Muscle of leg (tissue), 16 donors: ENCODE measurements around the gene MRPS30. TPM values are rescaled to one million over a fixed set of nuclear protein-coding genes. Genes with fewer than 3 reads are reported as not detected.
"Not testable (repeated sequence)": the region's sequence is repeated elsewhere in the genome, so short reads cannot be mapped to it uniquely, and the experiment has no call there.

Experiments used
- DNase-seq: peaks from one replicate; pipeline ENCODE4 v3.0.0; 2013
- H3K27ac ChIP-seq: one replicate; pipeline ENCODE4 v1.5.1; 2013; ENCODE audit warnings: mild to moderate bottlenecking, low read length, control low read depth
- H3K27me3 ChIP-seq: one replicate; pipeline ENCODE4 v1.6.1; 2013; ENCODE audit warnings: low read length; ENCODE audit not compliant: control insufficient read depth, insufficient read depth
- H3K36me3 ChIP-seq: one replicate; pipeline ENCODE4 v1.6.1; 2013; ENCODE audit warnings: low read length; ENCODE audit not compliant: control insufficient read depth, insufficient read depth
- H3K4me1 ChIP-seq: one replicate; pipeline ENCODE4 v1.6.1; 2013; ENCODE audit warnings: low read length; ENCODE audit not compliant: control insufficient read depth, insufficient read depth
- H3K4me3 ChIP-seq: one replicate; pipeline ENCODE4 v1.5.1; 2013; ENCODE audit warnings: low read length, control low read depth
- H3K9me3 ChIP-seq: replicated peaks from 2 replicates; pipeline ENCODE4 v1.6.1; 2013; ENCODE audit warnings: low read depth, low read length; ENCODE audit not compliant: control insufficient read depth
- WGBS: methylation state at CpG from one replicate; pipeline ENCODE4 v1.1.5; 2013; ENCODE audit warnings: missing lambda C conversion rate; ENCODE audit not compliant: insufficient coverage; 5-methylcytosine and 5-hydroxymethylcytosine counted together
- long read RNA-seq, 11 donors: transcript quantifications; one replicate each; lab custom pipeline, GENCODE V29; 2026
- polyA plus RNA-seq, 8 donors: library from polyadenylated mRNA; unstranded; fragments of 120-200 nt; gene quantifications; one replicate each; pipeline versions ENCODE4 v1.2.1 to v1.2.3, GENCODE V29; 2013; ENCODE audit warnings: inconsistent platforms in 1 of 8, low replicate concordance in 1 of 8; ENCODE audit not compliant: insufficient read length in 8 of 8, insufficient read depth in 1 of 8
- total RNA-seq: library from RNA; stranded (reverse); fragments of 120-200 nt; gene quantifications from one replicate; pipeline ENCODE4 v1.2.4, GENCODE V29; 2013

MRPS30 gene
- total RNA-seq (50.6 TPM), polyA plus RNA-seq (10 to 100 TPM; 28.4 to 39.5 (median 35.5) TPM)
- long read RNA-seq, donor 1, transcript MRPS30-202 (5 exons, 1,678 nt), result major isoform, 6 of 6 reads
- long read RNA-seq, donor 1, partial matches to known transcripts, result 0 of 6 reads
- long read RNA-seq, donor 1, other reads (novel, unspliced or antisense), result 0 of 6 reads
- long read RNA-seq, donor 2, partial matches to known transcripts, result 0 of 2 reads
- long read RNA-seq, donor 2, other reads (novel, unspliced or antisense), result 0 of 2 reads
- long read RNA-seq, donor 3, transcript MRPS30-202 (5 exons, 1,678 nt), result major isoform, 17 of 17 reads
- long read RNA-seq, donor 3, partial matches to known transcripts, result 0 of 17 reads
- long read RNA-seq, donor 3, other reads (novel, unspliced or antisense), result 0 of 17 reads
- long read RNA-seq, donor 4, partial matches to known transcripts, result 0 of 4 reads
- long read RNA-seq, donor 4, other reads (novel, unspliced or antisense), result 0 of 4 reads
- long read RNA-seq, donor 5, transcript MRPS30-202 (5 exons, 1,678 nt), result major isoform, 27 of 27 reads
- long read RNA-seq, donor 5, partial matches to known transcripts, result 0 of 27 reads
- long read RNA-seq, donor 5, other reads (novel, unspliced or antisense), result 0 of 27 reads
- long read RNA-seq, donor 6, transcript MRPS30-202 (5 exons, 1,678 nt), result major isoform, 21 of 21 reads
- long read RNA-seq, donor 6, partial matches to known transcripts, result 0 of 21 reads
- long read RNA-seq, donor 6, other reads (novel, unspliced or antisense), result 0 of 21 reads
- long read RNA-seq, donor 7, transcript MRPS30-202 (5 exons, 1,678 nt), result major isoform, 9 of 9 reads
- long read RNA-seq, donor 7, partial matches to known transcripts, result 0 of 9 reads
- long read RNA-seq, donor 7, other reads (novel, unspliced or antisense), result 0 of 9 reads
- long read RNA-seq, donor 8, transcript MRPS30-202 (5 exons, 1,678 nt), result major isoform, 8 of 8 reads
- long read RNA-seq, donor 8, partial matches to known transcripts, result 0 of 8 reads
- long read RNA-seq, donor 8, other reads (novel, unspliced or antisense), result 0 of 8 reads
- long read RNA-seq, donor 9, transcript MRPS30-202 (5 exons, 1,678 nt), result major isoform, 6 of 6 reads
- long read RNA-seq, donor 9, partial matches to known transcripts, result 0 of 6 reads
- long read RNA-seq, donor 9, other reads (novel, unspliced or antisense), result 0 of 6 reads
- long read RNA-seq, donor 10, transcript MRPS30-202 (5 exons, 1,678 nt), result major isoform, 12 of 12 reads
- long read RNA-seq, donor 10, partial matches to known transcripts, result 0 of 12 reads
- long read RNA-seq, donor 10, other reads (novel, unspliced or antisense), result 0 of 12 reads
- long read RNA-seq, donor 11, transcript MRPS30-202 (5 exons, 1,678 nt), result major isoform, 6 of 6 reads
- long read RNA-seq, donor 11, partial matches to known transcripts, result 0 of 6 reads
- long read RNA-seq, donor 11, other reads (novel, unspliced or antisense), result 0 of 6 reads

DNA sequence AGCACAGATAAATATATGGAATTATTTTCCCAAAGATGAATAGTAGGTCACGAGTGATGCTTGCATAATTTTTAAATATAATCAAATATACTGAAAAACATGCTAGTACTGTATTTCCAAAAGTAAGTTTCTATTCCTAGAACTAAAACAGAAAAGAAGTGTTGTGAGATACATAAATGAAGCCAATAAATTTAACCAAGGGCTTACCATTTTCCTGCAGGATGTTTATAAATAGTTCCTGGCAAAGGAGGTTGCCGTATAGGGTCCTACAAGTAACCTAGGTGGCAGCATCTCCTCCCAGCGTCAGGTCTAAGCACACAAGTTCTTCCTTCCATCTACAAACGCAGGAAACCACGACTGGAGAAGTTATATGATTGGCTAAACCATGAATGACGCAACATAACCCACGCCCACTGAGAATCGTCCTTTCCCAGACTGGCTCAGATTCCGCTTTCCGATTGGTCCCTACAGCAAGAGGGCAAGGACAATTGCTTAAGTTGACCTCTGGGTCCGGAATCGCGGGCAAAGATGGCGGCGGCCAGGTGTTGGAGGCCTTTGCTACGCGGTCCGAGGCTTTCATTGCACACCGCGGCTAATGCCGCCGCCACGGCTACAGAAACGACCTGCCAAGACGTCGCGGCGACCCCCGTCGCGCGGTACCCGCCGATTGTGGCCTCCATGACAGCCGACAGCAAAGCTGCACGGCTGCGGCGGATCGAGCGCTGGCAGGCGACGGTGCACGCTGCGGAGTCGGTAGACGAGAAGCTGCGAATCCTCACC is at the start of gene MRPS30:
MRPS30 (plus strand) TSS at position 513 of the 780 bp plus-strand sequence; CDS start at position 529, 16 bp downstream.
- H3K27ac ChIP-seq, result peak within 1 kb of the TSS; percentile 93
- peak; percentile 100 for DNase-seq
- no peaks in the 10 kb centered on the region for H3K27me3 ChIP-seq
- no peaks in the 10 kb centered on the region for H3K9me3 ChIP-seq
- H3K4me3 ChIP-seq, result peak within 1 kb of the TSS; percentile 93
- no peaks in the 10 kb centered on the region for H3K4me1 ChIP-seq
- H3K36me3 ChIP-seq, result peaks cover 4% of the 10 kb centered on the region
- WGBS, result under 1% methylated on average over 44 of the region's 47 CpGs

DNA sequence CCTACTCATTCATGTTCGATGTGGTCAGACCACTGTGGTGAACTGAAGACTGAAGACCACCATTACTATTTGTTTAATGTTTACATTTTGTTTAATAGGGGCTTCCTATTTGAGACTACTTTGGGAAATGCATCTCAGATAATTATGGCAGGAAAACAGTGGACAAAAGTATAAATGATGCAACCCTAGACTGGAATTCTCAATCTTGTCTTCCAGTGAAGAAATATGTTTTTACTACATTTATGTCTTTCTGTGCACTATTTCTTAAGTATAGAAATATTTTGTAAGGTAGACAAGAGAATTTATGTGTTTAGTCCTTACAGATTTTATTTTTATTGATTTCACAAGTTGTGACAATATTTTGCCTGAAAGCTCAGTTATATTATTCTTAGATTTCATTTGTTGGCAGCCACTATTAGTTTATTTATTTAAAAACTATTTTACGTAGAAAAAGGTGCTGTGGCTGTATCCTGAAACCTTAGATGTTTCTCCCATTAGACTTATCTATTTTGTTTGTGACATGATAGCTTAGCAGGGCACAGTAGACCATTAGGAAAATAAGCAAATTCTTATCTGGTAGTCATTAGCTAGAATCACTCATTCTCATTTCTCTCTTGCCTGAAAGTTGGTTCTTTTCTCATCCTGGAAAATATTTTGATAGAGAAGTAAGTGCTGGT is 39.4 kb upstream of the MRPS30 start:
- Histone ChIP-seq H3K4me1 (no peaks in the 10 kb centered on the region), H3K36me3 (no peaks in the 10 kb centered on the region), H3K27ac (no peak overlapping the region), H3K9me3 (no peaks in the 10 kb centered on the region), H3K27me3 (no peaks in the 10 kb centered on the region), H3K4me3 (no peak overlapping the region)
- WGBS, result no CpG with 5 or more reads among the region's 2 CpGs
- no peak for DNase-seq

DNA sequence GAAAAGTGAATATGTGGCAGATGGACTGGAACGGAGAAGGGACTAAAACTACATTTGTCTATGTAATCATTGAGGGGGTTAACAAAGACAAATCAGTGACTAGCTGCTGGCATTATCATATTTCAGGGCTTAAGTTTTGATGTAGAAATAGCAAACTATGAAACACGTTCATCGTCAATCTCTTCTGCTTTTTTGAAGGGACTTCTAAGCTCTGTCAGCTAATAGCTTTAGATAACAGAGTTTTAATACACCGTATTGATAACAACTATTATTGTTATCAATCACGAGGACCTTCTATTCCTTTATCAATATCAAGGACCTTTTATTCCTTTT is 38.9 kb upstream of the MRPS30 start:
- H3K4me1 ChIP-seq, result no peaks in the 10 kb centered on the region
- no peaks in the 10 kb centered on the region for H3K9me3 ChIP-seq
- no CpG with 5 or more reads among the region's 5 CpGs for WGBS
- DNase-seq, result no peak
- no peaks in the 10 kb centered on the region for H3K27me3 ChIP-seq
- no peak overlapping the region for H3K27ac ChIP-seq
- no peaks in the 10 kb centered on the region for H3K36me3 ChIP-seq
- no peak overlapping the region for H3K4me3 ChIP-seq

DNA sequence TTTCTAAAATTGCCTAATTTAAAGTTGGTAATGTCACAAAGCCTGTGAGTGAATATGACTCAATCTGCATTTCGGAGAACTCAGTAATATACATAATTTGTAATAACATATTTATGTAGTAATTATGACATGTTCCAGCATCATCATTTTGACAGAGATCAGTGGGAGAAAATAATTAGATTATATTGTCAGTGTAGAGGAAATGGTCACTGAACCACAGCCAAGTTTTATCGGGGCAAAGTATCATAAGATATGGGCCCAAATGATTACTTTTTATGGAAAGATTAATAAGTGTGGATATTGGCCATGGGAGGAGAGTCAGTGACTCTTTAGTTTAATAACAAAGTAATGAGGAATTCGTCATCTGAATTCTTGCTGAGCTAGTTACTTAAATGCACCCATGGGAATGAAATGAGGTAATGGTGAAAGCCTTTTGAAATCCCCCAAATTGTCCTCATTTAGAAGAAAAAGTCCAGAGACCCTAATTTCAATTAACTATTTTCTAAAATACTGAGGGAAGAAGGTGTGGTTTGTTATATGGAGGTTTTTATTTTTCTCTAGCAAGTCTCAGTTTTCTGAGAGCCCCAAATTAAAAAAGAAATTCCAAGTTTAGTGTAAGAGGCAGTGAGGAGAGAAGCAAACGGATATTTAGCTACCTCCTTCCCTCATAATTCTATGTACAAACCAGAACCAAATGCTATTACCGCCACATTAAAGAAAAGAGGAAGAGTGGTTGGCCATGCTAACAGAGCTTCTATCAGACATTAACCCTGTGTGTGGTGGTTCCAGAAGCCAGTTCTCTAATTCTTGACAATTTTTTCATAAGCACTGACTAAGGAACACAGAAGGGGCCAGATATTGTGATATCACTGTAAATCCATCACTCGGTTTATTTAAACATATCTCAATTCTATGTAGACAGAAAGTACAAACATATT is 37.7 kb upstream of the MRPS30 start:
- Histone ChIP-seq H3K36me3 (no peaks in the 10 kb centered on the region), H3K27me3 (no peaks in the 10 kb centered on the region), H3K27ac (no peak overlapping the region), H3K4me1 (no peaks in the 10 kb centered on the region), H3K4me3 (no peak overlapping the region), H3K9me3 (no peaks in the 10 kb centered on the region)
- peak; percentile 36 for DNase-seq
- 10% methylated on average over 1 of the region's 6 CpGs for WGBS

DNA sequence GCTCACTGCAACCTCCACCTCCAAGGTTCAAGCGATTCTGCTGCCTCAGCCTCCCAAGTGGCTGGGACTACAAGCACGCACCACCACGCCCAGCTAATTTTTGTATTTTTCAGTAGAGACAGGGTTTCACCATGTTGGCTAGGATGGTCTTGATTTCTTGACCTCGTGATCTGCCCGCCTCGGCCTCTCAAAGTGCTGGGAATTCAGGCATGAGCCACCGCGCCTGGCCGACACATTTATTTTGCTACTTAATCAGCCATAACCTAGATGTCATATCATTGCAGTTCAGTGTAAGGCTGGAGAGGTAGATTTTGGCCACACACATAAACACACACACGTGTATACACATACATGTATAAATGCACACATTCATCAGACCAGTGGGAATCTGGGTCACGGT is 36.4 kb upstream of the MRPS30 start:
- not testable (repeated sequence) for H3K9me3 ChIP-seq, H3K36me3 ChIP-seq, H3K27ac ChIP-seq, H3K4me1 ChIP-seq, DNase-seq, H3K27me3 ChIP-seq, H3K4me3 ChIP-seq
- 100% methylated on average over 3 of the region's 11 CpGs for WGBS

DNA sequence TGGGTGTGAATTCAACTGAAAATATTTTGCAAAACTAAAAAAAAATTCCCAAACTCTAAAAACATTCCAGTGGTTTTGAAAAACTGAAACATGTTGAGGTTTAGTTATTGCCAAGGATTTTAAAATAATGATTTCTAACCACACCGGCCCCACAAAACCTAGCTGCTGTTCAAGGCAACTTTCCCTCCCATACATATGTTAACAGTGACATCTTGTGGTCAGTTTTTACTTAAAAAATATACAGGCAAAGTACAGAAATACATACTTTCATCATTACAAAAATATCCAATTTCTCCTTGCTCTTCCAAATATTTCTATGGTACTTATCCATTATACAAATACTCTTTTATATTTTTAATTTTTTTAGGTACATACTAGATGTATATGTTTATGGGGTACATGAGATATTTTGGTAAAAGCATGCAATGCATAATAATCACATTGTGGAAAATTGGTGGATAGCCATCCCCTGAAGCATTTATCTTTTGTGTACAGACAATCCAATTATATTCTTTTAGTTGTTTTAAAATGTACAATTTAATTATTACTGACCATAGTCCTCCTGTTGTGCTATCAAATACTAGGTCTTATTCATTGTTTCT is 34.4 kb upstream of the MRPS30 start:
- Histone ChIP-seq H3K36me3 (no peaks in the 10 kb centered on the region), H3K9me3 (no peaks in the 10 kb centered on the region), H3K27me3 (no peaks in the 10 kb centered on the region), H3K4me3 (no peak overlapping the region), H3K27ac (no peak overlapping the region), H3K4me1 (no peaks in the 10 kb centered on the region)
- peak; percentile 81 for DNase-seq
- no CpG with 5 or more reads among the region's 1 CpG for WGBS

DNA sequence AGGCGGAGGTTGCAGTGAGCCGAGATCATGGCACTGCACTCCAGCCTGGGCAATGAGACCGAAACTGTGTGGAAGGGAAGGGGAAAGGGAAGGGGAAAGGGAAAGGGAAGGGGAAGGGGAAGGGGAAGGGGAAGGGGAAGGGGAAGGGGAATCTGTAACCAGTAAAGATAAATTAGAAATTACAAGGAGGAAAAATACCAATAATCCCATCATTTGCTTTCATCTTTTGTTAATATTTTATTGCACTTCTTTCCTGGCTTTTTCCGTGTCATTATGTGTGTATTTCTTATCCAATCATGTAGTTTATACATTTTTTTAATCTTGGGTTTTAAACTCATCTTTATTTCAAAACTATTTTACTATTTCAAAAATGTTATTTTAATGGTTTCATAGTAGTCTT is 29.6 kb upstream of the MRPS30 start:
- no peaks in the 10 kb centered on the region for H3K4me1 ChIP-seq
- no peaks in the 10 kb centered on the region for H3K9me3 ChIP-seq
- no peak for DNase-seq
- H3K36me3 ChIP-seq, result no peaks in the 10 kb centered on the region
- H3K27me3 ChIP-seq, result no peaks in the 10 kb centered on the region
- no peak overlapping the region for H3K4me3 ChIP-seq
- H3K27ac ChIP-seq, result no peak overlapping the region
- no CpG with 5 or more reads among the region's 4 CpGs for WGBS

DNA sequence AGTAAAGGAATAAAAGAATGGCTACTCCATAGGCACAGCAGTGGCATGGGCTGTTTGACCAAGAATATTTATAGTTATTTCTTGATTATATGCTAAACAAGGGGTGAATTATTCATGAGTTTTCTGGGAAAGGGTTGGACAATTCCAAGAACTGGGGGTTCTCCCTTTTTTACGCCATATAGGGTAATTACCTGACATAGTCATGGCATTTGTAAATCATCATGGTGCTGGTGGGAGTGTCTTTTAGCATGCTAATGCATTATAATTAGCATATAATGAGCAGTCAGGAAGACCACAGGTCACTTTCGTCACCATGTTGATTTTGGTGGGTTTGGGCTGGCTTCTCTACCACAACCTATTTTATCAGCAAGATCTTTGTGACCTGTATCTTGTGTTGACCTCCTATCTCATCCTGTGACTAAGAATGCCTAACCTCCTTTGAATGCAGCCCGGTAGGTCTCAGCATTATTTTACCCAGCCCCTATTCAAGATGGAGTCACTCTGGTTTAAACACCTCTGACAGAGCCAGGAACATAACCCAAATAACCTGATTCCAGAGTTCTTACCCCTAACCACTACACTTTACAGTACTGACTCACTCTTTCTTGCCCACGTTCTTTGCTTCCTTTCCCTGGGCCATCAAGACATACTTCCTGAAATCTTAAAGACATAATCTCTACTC is 25.0 kb upstream of the MRPS30 start:
- peaks cover 7% of the 10 kb centered on the region for H3K9me3 ChIP-seq
- no peaks in the 10 kb centered on the region for H3K27me3 ChIP-seq
- H3K27ac ChIP-seq, result no peak overlapping the region
- WGBS, result 100% methylated on average over 1 of the region's 4 CpGs
- H3K4me1 ChIP-seq, result no peaks in the 10 kb centered on the region
- no peak overlapping the region for H3K4me3 ChIP-seq
- DNase-seq, result no peak
- H3K36me3 ChIP-seq, result no peaks in the 10 kb centered on the region
